GM19351 (cell line): ENCODE results near the gene RAB3A.
"Not testable (repeated sequence)": the region's sequence is repeated elsewhere in the genome, so short reads cannot be mapped to it uniquely, and the experiment has no call there.

Experiments used
- ATAC-seq: cut with Tn5 transposase; IDR thresholded peaks from one replicate; pipeline ENCODE4 v1.9.1; 2021; ENCODE audit warnings: mild to moderate bottlenecking, moderate library complexity; ENCODE audit not compliant: unreplicated experiment

The RAB3A gene

DNA sequence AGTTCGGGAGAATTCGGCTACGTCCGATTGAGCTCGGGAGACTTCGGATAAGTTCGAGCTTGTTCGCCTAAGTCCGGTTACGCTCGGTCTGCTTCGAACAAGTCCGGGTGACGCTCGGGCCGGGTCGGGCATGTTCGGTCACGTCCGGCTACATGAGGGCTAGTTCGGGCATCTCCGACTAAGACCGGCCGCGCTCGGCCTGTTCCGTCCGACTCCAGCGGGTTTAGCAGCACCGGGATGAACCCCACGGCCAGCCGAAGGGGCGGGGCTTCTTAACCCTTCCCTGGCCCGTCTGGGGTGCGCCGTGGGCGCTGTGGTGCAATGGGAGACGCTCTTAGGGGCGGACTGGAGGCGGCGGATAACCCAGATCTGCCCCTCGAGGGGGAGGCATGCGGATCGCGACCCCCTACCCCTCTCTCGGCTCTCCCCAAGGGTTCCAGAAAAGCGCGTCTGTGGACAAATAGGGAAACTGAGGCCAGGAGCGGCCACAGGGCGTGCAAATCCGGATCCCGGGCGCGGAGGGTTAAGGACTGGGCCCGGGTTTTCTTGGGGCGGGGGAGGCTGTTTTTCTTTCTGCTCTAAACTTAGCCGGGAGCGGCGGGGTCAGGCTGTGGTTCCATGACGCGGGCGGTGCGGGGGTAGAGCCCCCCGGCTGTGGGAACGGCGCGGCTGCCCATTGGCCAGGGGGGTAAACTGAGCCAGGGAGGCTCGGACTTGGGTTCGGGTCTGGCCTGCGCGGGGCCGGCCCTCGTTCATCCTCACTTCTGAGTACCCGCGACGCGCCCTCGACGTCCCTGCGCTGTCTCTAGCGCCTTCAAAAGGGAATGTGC is 20.9 kb upstream of the RAB3A start:
- ATAC-seq, result peak; percentile 95

GRCh38 chr19:18223860-18224524 is 20.1 kb upstream of the RAB3A start:
- ATAC-seq, result peak; percentile 5

DNA sequence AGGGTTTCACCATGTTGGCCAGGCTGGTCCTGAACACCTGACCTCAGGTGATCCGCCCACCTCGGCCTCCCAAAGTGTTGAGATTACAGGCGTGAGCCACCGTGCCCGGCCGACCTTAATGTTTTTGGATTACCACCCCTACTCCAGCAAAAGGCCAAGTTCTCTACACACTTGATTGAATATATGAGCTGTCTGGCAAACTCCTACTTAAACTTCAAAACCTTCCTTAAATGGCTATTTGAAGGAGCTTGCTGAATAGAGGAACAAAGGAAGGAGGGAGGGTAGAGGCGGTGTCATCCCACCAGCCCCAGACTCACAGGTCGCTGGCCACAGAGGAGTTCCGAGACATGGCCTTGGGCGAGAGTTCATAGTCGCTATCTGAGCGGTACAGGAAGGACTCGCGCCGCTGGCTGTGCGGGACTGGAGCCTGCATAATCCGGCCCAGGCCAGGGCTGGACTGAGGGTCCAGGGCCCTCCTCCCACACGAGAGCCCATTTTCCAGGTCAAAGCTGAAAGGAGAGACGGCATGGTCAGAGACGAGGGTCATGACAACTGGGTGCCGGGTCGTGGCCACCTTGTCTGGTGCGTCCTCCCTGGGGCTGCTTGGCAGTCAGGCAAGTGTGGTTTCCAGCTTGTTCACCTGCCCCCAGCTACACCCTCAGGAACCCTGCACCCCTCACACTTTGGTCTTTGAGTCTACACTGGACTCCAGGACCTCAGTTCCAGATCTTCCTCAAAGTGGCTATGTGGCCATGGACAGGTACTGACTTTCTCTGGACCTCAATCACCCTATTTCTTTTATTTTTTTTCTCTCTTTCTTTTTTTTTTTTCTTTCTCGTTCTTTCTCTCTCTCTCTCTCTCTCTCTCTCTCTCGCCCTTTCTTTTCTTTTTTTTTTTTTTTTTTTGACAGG is 18.2 kb upstream of the RAB3A start:
- no peak for ATAC-seq

DNA sequence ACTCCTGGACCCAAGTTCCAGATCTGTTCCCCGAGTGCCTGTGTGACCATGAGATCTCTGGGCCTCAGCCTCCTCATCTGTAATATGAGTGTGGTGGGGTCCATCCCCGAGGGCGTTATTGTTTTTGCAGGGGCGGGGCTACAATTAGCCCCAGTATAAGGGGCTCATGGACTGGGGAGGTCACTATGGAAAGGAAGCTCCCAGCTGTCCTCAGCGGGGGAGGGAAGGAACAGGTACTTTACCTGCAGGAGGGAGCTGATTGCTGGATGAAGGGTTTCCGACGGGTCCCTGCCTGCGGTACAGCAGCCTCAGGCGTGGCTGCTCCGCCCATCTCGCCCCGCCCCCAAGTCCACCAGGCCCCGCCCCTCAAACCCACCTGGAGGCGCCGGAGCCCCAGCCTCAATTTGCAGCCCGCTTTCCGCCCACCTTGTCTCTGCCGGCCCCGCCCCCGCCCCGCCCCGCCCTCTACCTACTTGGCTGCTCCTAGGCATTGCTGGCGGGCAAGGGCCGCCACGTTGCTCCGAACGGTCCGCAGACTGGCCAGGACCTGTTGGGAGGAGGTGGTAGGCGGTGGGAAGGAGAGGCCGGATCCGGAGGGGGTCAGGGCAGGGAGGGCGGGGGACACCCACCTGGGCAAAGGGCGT is 16.9 kb upstream of the RAB3A start:
- no peak for ATAC-seq

DNA sequence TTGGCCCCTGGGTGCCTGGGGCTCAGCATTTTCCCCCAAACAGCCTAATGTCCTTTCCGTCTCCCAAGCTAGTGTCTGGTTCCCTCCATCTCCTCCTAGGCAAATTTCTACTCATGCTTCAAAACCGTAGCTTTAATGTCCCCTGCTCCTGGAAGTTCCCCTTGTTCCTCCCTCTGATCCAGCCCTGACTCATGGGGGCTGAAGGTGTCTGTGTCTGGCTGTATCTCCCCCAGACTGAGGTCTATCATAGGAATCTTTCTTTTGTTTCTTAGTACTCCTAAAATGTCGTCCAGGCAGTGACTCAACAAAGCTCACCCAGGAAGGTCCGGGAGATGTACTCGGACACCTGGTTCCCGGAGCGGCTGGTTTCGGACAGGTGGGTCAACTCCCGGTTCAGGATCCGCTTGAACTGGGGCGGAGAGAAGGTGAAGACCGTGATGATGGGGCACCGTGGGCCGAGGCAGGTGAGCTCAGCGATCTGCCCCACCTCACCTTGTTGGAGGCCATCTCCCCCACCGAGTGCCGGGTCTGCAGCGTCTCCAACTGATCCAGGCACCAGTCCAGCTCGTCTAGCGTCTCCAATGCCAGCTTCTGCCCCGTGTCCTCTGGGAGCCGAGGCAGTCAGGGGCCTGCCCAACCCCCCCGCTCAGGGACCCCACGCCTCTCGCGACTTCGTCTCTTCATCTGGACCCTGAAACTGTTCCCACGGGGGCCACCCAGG is 16.2 kb upstream of the RAB3A start:
- no peak for ATAC-seq

- ATAC-seq, result no peak
Measured at GRCh38 chr19:18218600-18218999, 14.8 kb upstream of the RAB3A start.

- no peak for ATAC-seq
Measured at GRCh38 chr19:18218159-18218558, 14.3 kb upstream of the RAB3A start.

- ATAC-seq, result no peak
Measured at GRCh38 chr19:18216789-18217188, 12.9 kb upstream of the RAB3A start.

GRCh38 chr19:18214779-18215433 is 11.1 kb upstream of the RAB3A start:
- no peak for ATAC-seq

DNA sequence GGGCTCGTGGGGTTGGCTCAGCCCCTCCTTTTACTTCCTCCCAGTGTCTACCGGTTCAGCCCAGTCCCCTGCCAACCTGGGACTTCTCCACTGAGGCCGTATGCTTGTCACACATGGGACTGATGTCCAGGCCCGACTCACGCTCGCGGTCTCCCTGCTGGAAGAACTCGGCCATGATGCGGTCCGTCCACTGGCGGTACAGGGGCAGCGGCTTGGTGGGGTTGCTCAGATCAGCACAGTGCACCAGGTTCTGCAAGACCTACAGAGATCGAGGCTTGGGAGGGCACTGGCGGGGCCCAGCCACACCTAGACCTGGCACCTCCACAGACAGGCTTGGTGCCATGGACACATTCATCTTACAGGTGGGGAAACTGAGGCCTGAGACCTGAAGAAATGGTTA is 7.8 kb upstream of the RAB3A start:
- ATAC-seq, result no peak

DNA sequence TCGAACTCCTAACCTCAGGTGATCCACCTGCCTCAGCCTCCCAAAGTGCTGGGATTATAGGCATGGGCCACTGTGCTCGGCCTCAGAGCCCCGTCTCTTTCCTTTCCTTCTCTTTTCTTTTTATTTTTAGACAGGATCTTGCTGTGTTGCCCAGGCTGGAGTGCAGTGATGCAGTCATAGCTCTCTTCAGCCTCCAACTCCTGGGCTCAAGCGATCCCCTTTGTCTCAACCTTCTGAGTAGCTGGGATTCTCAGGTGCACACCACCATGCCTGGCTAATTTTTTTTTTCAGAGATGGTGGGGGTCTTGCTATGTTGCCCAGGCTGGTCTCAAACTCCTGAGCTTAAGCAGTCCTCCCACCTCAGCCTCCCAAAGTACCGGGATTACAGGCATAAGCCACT is 6.1 kb upstream of the RAB3A start:
- ATAC-seq, result not testable (repeated sequence)

GRCh38 chr19:18208098-18208951 is 4.5 kb upstream of the RAB3A start:
- no peak for ATAC-seq

DNA sequence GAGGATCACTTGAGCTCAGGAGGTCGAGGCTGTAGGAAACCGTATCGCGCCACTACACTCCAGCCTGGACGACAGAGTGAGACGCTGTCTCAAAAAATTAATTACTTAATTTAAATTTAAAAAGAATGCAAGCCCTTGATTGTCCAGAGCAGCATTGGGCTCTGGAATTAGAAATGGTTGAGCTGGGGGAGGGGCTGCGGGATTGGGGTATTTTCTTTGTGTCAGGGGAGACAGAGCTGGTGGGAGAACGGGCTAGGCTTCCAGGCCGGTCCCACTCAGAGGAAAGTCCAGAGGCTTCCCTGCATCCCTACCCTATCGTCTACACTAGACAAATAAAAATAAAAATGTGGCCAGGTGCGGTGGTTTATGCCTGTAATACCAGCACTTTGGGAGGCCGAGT is 2.2 kb upstream of the RAB3A start:
- ATAC-seq, result no peak

GRCh38 chr19:18205200-18205892 is 1.5 kb upstream of the RAB3A start:
- ATAC-seq, result no peak

DNA sequence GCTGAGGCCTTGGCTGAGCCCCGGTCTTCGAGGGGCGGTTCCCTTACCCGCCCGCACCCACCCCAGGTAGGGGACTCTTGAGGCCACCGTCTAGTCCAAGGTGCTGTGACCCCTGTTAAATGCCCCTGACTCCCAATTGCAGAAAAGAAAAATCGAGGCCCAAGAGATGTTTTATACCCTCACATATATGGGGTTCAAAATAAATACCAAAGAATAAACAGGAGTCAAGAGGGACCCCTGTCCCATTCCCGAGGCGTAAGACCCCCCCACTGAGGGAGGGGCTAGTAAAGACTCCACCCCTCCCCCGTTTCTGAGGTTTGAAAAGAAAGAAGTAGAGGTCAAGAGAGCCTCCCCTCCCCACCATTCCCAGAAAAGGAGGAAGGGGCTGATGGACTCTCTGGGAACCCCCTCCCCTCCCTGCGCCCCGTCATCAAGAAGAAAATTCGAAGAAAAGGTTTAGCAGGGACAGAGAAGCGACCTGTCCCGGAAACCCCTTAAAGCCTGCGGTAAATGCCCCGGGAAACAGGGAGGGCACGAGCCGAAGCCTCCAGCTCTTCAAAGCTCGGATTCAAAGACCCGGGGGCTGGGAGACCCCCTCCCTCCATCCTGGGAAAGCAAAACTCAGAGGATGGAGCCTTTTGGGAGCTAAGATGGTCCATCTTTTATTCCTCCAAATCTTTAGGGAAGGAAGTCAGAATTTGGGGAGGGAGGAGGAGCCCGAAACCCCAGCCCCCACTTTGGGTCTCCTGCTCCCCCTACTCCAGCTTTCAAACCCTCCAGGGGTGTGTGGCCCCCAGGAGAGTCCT is 755 bp upstream of the RAB3A start:
- no peak for ATAC-seq

- ATAC-seq, result peak; percentile 6
Measured at GRCh38 chr19:18203408-18203862, 407 bp downstream of the RAB3A start.

DNA sequence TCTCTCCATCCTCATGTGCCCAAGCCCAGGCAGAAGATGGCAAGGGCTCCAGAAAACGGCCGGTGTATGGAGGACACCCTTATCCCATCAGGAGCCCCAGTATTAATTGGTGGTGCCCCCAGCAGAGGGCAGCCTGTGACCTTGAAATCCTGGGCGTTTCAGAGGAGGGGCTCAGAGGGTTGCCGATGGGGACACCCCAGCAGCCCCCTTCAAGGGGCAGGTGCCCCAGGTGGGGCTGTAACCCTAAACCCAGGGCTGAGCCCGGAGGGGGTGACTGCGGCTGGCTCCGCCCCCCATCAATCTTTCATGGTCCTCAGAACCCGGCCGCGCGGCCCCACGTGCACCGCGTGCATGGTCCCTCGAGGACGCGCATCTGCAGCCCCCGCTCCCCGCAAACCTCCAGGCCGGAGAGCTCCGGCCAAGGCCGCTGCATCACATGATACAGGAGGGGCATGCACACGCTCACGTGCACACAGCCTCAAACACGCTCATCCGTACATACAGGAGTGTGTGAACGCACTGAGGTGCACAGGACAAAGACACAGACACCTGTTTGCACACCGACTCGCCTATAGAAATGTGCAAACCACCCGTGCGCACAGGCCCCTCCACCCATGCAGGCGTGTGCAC is 949 bp downstream of the RAB3A start:
- ATAC-seq, result no peak
